ENCODE data around the gene CGREF1.

Gene CGREF1

GRCh38 chr2:27091746-27092695 is 26.9 kb downstream of the CGREF1 start:
- no peak overlapping the region for H3K4me3 ChIP-seq (replicated peaks in 1 of 2; ENCODE audit: low read depth in 2 of 2, low read length in 2 of 2)
- TF ChIP-seq, protein P1, sequence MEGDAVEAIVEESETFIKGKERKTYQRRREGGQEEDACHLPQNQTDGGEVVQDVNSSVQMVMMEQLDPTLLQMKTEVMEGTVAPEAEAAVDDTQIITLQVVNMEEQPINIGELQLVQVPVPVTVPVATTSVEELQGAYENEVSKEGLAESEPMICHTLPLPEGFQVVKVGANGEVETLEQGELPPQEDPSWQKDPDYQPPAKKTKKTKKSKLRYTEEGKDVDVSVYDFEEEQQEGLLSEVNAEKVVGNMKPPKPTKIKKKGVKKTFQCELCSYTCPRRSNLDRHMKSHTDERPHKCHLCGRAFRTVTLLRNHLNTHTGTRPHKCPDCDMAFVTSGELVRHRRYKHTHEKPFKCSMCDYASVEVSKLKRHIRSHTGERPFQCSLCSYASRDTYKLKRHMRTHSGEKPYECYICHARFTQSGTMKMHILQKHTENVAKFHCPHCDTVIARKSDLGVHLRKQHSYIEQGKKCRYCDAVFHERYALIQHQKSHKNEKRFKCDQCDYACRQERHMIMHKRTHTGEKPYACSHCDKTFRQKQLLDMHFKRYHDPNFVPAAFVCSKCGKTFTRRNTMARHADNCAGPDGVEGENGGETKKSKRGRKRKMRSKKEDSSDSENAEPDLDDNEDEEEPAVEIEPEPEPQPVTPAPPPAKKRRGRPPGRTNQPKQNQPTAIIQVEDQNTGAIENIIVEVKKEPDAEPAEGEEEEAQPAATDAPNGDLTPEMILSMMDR (IDR thresholded peaks at IDR 0.05; ENCODE audit: low read depth, low read length): no peak
- no peak for DNase-seq (ENCODE audit: low read depth in 2 of 2)

DNA sequence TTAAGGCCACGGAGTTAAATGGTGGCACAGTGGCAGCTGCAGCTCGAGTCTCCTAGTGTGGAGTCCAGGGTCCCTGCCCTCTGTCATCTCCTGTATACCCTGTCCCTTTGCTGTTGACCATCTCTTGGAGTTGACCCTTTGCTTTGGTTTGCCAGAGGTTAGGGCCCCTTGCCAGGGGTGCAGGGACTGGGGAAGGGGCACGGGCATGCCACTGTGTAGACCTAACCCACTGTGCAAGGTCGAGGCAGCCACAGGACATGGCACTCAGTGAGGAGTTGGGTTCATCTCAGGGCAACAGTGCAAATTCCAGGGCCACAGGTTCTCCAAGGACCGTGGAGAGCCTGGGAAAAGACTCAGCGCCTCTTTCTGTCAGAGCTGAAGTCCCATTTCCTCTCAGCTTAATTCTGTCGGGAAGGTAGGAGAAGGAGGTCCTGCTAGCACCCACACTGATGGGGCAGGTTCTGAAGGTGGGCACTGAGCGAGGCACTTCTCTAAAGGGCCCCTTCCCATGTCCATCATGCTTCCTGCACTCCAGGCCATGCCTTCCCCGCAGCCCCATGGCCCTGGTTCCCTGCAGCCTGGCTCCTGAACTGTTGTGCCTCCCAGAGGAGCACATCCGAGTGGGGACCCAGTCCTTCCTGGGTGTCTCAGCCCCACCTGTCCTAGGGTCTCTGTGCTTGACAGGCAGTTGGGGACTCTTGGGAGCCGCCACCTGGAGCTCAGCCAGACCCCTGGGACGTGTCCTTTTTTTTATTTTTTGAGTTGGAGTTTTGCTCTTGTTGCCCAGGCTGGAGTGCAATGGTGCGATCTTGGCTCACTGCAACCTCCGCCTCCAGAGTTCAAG is 29.6 kb downstream of the CGREF1 start:
- H3K4me3 ChIP-seq (replicated peaks in 1 of 2; ENCODE audit: low read depth in 2 of 2, low read length in 2 of 2): no peak overlapping the region
- no peak for DNase-seq (ENCODE audit: low read depth in 2 of 2)
- TF ChIP-seq, protein P1 (IDR thresholded peaks at IDR 0.05; ENCODE audit: low read depth, low read length): no peak

DNA sequence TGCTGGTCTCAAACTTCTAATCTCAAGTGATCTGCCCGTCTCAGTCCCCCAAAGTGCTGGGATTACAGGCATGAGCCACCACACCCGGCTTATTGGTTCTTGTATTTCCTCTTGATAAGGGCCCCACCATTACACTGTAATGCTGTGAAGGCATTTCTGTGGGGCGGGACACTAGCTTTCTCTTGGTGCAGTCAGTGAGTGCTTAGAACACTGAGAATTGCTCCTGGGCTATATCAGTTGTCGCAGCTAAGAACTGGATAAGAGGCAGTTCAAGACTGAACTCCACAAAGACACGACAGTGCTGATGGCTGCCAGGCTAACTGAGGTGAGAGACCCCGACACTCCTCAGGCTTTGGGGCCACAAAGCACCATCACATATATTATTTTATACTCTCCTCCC is 30.3 kb downstream of the CGREF1 start:
- TF ChIP-seq, protein P1 (IDR thresholded peaks at IDR 0.05; ENCODE audit: low read depth, low read length): no peak
- no peak for DNase-seq (ENCODE audit: low read depth in 2 of 2)
- no peak overlapping the region for H3K4me3 ChIP-seq (replicated peaks in 1 of 2; ENCODE audit: low read depth in 2 of 2, low read length in 2 of 2)

DNA sequence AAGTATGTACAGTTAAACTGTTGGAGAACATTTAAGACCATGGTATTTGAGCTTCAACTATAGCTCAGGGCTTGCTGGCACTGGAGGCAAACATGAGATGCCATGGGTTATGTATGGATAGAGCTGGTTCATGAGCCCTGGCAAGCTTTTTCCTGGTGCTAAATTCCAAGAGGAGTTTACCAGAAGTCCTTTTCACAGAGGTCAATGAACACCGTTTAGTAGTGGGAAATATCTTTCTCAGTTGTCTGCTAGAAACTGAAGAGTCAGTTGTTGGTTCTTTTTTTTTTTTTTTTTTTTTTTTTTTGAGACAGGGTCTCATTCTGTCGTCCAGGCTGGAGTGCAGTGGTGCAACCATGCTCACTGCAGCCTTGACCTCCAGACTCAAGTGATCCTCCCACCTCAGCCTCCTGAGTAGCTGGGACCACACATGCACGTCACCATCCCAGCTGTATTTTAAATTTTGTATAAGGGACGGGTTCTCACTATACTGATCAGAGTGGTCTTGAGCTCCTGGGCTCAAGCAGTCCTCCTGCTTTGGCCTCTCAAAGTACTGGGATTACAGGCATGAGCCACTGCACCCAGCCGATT is 31.0 kb downstream of the CGREF1 start:
- no peak overlapping the region for H3K4me3 ChIP-seq (replicated peaks in 1 of 2; ENCODE audit: low read depth in 2 of 2, low read length in 2 of 2)
- TF ChIP-seq, protein P1 (IDR thresholded peaks at IDR 0.05; ENCODE audit: low read depth, low read length): no peak
- DNase-seq (ENCODE audit: low read depth in 2 of 2): no peak

DNA sequence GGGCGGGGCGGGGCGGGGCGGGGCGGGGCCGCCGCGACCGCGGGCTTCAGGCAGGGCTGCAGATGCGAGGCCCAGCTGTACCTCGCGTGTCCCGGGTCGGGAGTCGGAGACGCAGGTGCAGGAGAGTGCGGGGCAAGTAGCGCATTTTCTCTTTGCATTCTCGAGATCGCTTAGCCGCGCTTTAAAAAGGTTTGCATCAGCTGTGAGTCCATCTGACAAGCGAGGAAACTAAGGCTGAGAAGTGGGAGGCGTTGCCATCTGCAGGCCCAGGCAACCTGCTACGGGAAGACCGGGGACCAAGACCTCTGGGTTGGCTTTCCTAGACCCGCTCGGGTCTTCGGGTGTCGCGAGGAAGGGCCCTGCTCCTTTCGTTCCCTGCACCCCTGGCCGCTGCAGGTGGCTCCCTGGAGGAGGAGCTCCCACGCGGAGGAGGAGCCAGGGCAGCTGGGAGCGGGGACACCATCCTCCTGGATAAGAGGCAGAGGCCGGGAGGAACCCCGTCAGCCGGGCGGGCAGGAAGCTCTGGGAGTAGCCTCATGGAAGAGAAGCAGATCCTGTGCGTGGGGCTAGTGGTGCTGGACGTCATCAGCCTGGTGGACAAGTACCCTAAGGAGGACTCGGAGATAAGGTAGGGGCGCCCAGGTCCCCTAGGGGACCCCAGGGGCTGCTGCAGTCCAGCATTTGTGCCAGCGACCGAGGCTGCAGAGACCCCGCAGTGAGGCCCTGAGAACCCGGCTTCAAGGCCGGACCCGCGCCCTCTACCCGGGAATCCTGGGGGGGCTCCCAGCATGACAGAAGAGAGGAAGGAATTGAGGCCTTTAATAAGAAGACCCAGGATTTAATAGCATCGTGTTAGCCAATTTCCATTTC is 32.0 kb downstream of the CGREF1 start, which contains the start of gene KHK:
KHK (plus strand) TSS at position 49 of the 870 bp plus-strand sequence; CDS start at position 537, 488 bp downstream.
- DNase-seq (ENCODE audit: low read depth in 2 of 2): peak in 1 of 2 donors; percentile 20
- TF ChIP-seq, protein P1 (IDR thresholded peaks at IDR 0.05; ENCODE audit: low read depth, low read length): no peak
- peak within 1 kb of the TSS; percentile 38 to 54 for H3K4me3 ChIP-seq (replicated peaks in 1 of 2; ENCODE audit: low read depth in 2 of 2, low read length in 2 of 2)
